GM21423 (cell line): ENCODE measurements around the gene EHBP1.
"Not testable (repeated sequence)": the region's sequence is repeated elsewhere in the genome, so short reads cannot be mapped to it uniquely, and the experiment has no call there.

ENCODE experiments used
- ATAC-seq: cut with Tn5 transposase; IDR thresholded peaks from one replicate; pipeline ENCODE4 v1.9.1; 2021; ENCODE audit warnings: mild to moderate bottlenecking, moderate library complexity; ENCODE audit not compliant: unreplicated experiment

EHBP1 gene

DNA sequence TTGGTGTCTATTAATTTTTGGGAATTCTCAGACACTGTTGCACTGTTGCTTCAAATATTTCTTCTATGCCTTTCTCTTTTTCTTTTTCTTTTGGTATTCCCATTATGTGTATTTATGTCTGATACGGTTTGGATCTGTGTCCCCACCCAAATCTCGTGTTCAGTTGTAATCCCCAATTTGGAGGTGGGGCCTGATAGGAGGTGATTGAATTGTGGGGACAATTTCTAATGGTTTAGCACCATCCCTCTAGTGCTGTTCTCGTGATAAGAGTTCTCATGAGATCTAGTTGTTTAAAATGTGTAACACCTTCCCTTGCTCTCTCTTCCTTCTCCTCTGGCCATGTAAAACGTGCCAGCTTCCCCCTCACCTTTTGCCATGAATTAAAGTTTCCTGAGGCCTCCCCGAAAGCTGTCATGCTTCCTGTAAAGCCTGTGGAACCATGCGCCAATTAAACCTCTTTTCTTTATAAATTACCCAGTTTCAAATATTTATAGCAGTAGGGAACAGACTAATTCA is 26.8 kb downstream of the EHBP1 start:
- ATAC-seq = no peak

DNA sequence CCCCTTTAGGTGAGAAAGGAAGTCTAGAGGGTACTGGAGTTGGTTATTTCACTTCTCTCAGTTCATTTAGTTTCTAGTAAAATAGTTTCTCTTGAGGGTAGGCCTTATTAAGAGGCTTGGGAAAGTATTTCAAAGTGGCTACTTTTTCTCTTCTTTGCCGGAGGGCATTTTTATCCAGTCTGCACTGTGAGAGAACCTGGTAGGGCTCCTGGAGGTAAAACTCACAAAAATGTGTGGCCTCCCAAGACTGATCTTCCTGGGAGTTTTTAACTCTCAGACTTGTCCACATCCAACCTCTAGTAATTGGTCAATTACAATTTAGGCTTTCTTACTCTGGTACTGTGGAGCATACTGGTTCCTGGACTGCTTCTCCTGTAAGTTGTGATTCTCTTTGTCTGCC is 28.0 kb downstream of the EHBP1 start:
- no peak for ATAC-seq

DNA sequence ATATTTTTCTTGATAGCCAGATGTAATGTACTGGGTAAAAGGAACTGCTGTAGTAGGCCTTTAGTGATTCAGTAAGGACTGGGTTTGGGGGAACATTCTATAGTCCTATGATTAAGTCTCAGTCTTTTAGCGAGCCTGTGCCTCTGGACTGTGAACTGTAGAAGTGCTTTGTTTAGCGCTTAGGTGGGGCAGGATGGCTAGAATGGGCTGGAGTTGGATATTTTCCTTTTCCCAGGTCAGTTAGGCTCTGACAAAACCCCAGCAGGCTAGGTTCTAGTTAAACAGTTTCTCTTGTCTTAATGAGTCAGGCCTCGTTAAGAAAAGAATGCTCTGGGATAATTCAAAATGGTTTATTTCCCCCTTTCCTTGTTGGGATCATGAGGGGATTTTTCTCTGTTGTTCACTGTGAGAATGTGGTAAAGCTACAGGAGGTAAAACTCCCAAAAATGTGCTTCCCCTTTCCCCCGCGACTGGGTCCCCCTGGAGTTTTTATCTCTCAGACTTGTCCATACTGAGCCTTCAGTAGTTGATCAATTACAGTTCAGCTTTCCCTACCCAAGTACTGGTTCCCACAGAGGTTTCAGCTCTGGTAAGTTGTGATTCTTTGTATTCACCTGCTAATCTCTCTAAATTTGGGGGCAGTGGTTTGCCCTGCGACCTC is 31.5 kb downstream of the EHBP1 start:
- peak; percentile 36 for ATAC-seq

DNA sequence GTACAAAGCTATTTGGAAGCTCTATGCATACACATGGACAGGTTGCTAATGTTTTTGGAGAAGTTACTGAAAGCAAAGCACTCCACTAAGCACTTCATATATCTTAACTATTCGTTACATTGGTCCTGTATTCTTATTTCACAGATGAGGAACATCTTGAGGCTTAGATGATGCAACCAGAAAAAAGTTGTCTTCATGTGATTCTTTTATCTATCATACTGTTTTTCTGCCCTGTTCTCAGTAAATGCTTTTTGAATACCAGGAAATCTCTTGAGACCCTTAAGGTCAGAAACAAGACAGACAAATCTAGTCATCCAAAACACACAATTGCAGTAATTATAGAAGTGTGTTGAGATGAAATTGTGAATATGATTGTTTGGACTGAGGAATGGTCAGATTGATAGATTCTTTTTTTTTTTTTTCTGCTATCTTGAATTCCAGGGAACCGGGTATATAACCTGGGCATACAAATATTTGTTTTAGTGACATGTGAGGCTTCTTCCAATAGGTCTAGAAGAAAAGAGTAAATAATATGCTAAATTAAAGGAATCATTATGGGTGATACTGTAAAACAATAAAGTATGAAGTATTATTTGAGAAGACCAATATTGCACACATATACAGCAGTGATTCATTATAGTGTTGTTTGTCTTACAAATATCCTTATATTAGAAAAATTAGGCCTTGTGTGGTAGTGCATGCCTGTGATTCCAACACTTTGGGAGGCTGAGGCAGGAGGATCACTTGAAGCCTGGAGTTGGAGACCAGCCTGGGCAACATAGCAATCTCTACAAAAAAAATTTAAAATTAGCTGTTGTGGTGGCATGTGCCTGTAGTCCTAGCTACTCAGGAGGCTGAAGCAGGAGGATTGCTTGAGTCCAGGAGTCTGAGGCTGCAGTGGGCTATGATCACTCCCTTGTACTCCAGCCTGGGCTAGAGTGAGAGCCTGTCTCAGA is 33.7 kb downstream of the EHBP1 start:
- no peak for ATAC-seq

DNA sequence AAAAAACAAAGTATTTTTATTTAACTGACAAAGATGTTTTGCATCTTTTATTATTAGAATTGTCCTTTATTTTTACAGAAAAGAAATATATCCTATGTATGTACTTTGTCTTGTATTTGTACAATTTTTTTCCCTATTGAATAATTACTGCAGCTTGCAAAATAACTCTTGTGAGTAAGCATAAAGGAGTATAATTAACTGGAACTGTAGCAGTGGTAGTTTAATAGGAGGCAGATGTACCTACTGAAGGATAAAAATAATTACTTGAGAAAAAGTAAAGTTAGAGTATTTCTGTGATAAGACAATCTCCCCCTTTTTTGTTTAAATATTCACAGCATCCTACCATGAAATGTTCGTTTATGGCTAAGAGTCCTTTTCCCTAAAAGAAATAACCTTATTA is 34.7 kb downstream of the EHBP1 start:
- ATAC-seq = no peak

DNA sequence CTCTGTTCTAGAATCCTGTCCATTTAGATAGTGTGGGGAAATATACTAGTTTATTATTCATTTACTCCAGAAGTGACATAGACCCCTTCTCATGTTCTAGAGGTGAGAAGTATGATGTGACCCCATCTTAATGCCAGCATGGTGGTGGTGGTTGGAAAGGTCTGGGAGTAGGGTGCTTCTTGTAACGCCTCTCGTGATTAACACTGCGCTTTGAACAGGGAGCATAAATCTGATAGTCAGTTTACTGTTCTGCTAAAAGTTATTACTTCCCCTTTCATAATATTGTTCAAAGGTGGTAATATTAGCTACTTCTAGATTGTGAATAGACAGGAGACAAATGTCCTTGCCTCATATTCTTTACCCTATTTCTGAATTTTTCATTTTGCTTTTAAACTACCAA is 35.6 kb downstream of the EHBP1 start:
- no peak for ATAC-seq

DNA sequence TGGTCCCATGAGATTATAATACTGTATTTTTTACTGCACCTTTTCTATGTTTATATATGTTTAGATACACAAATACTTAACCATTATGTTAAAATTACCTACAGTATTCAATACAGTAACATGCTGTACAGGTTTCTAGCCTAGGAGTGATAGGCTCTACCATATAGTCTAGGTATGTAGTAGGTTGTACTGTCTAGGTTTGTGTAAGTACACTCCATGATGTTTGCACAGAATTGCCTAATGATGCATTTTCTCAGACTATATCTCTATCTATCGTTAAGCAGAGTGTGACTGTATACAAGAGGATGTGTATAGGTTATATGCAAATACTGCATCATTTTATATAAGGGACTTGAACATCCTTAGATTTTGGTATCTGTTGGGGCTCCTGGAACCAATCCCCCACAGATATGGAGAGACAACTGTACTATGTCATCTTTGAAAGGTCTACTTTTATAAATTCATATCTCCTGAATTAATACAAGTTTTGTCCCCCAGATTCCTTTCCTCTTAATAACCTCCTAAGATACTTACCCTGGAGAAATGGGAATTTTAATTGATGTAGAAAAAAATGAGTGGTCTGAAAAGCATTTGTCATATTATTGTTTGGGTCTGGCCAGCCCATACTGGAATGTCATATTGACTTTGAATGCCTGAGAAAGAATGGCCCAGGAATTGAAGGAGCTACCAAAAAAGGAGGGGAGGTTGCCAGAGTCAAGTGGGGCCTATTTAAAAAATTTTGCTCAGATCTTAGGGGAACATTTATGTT is 36.6 kb downstream of the EHBP1 start:
- ATAC-seq = no peak

DNA sequence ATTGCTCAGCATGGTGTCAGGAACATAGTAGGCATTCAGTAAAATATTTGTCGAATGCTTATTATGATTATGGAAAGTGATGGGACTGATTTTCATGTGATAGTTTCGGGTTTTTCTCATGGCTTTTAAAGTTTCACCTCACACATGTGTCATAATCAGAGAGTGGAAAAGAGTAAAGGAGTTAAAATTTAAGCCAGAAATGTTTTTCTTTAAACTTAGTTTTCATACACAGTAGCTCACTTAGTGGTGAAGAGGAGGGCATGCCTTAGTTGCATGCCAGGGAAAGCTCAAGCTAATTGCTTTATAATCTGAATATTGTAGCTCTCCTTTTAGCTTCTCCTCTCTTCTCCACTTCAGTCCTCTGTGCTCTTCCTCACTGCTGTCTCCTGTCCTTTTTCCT is 38.0 kb downstream of the EHBP1 start:
- ATAC-seq = no peak

DNA sequence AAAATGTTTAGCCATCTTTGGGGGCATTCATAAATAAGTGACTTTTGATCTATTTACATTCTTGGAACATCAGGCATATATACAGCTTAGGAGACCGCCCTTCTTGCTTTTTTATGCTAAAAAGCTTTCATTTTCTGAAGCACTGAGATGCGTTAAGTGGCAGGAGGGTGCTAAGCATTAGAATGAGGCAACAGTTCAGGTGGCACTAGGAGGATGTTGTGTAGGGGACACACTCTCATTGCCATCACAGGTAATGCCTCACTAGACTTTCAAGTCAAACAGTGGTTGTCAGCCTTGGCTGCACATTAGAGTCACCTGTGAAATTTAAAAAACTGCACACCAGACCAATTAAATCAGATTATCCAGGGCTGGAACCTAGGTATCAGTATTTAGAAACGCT is 39.1 kb downstream of the EHBP1 start:
- peak; percentile 54 for ATAC-seq

DNA sequence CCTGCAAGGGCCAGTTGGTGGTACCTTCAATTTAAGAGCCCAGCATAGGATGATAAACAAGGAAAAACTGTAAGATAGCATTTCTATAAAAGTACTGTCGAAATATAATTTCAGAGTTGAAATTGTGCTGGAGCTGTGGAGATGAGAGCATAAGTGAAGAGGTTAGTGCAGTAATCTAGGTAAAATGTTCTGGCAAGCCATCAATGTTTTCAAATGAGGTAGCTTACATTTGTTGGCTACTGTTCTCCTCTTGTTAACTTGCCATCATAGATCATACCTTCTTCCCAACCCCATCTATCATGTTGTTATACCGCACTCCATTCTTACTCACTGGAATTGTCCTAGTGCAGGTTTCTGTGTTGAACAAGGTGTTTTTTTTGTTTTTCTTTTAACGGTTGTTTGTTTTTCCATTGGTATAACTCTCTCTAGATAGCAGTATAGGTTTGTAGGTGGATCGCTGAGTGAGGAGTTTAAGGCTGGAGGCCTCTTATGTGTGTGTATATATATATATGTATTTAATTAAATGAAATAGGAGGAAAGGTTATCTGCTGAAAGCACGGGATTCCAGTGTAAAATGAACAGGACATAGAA is 40.5 kb downstream of the EHBP1 start:
- ATAC-seq = no peak

DNA sequence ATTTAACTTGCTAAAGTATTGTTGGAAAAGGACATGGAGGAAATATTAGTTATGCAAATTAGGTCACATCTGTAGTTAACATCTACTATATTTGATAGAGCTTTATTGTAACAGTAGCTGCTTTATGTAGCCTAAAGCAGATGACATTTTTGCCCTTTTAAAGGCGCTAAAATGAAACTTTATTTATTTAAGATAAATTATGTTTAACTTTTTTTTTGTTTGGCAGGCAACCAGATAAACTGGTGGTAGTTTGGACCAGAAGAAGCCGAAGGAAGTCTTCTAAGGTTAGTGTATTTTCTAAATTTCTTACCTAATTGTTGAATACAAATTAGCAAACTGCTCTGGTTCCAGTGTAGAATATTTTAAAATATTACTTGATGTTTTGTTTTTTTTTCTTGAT is 41.7 kb downstream of the EHBP1 start:
- ATAC-seq = no peak

DNA sequence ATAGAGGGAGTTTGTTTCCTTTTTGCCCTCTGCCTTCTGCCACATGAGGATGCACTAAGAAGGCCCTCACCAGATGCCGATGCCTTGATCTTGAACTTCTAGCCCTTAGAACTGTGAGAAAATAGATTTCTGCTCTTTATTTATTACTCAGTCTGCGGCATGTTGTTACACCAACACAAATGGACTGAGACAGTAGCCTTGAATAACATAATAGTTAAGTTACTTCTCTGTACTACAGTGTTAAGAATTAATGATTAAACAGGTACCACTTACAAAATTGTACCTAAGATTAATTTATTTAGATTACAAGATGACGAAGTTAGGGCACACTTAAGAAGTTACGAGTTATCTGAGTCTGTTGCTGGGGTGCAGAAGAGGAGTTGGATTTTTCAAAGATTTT is 42.4 kb downstream of the EHBP1 start:
- no peak for ATAC-seq

DNA sequence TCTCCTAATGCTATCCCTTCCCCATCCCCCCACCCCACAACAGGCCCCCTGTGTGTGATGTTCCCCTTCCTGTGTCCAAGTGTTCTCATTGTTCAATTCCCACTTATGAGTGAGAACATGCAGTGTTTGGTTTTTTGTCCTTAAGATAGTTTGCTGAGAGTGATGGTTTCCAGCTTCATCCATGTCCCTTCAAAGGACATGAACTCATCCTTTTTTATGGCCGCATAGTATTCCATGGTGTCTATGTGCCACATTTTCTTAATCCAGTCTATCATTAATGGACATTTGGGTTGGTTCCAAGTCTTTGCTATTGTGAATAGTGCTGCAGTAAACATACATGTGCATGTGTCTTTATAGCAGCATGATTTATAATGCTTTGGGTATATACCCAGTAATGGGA is 43.6 kb downstream of the EHBP1 start:
- ATAC-seq = not testable (repeated sequence)

DNA sequence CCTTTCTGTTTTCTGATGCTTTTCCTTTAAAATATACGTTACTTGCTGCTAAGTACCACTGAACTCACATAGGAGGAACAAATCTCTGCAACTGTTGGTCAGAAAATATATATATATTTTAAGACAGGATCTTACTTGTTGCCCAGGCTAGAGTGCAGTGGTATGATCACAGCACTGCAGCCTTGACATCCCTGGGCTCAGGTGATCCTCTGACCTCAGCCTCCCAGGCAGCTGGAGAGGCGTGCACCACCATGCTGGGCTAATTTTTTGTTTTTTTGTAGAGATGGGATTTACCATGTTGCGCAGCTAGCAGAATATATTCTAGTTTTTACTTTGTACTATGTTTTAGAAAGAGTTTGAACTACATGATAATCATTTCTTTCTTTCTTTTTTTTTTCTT is 51.5 kb downstream of the EHBP1 start:
- ATAC-seq = no peak

DNA sequence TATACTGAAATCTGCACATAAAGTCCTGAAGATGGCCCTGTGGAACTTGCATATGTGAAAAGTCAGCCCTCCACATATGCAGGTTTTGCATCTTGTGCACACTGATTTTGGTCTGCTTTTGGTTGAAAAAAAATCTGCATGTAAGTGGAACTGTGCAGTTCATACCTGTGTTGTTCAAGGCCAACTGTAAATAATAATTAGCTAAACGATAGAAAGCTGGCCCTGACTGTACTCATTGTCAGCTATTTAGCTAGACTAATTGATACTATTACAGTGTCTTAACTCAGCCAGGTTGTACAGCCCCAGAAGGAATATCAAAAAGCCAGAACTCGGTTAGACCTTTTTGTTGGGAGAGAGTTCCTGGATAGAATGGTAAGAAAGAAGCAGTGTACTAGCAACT is 54.5 kb downstream of the EHBP1 start:
- ATAC-seq = no peak

DNA sequence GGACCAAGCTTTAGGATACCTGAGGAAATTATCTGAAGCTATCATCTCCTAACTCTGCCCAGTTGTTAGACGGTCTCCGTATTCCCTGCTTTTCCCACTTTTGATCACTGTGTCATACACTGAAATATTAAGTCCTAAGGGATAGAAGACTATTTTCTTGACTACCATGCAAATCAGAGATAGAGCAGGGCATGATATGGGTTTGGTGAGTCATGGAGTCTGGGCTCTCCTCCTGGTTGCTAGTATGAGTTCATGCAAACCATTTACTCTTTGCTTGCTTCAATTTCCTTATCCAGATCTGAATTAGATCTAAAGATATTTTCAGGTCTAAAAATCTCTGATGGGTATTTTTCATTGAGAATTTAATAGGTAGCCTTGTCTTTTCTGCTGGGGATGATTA is 55.0 kb downstream of the EHBP1 start:
- no peak for ATAC-seq

DNA sequence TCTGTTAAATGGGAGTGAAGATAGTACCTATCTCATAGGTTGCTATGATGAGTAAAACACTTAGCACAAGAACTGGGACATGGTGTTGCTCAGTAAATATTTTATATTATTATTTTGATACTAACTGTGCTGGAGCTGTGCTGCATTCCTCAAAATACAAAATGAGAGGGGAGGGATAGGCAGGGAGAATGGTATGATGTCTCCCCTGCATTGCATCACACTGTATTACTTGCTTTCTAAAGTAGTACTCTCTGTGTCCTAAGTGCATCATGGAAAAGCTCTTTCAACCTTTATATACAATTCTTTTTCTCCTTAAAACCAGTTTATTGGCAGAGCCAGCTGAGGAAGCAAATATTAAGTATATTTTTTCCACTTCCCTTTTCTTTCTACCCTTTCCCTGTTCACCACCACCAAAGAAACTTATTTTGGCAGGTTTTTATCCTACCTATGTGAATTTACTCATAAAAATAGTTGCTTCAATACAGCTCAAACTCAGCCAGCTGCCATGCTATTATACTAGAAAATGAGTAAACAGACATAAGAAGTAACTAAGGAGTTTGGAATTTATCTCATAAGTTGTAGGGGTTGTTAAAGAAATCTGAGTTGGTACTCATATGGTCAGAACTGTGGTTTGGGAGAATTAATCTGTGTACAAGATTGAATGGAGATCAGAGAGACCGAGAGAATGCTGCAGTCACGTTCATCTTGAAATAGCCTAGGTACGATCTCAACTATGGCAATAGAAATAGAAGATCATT is 60.3 kb downstream of the EHBP1 start:
- ATAC-seq = no peak

DNA sequence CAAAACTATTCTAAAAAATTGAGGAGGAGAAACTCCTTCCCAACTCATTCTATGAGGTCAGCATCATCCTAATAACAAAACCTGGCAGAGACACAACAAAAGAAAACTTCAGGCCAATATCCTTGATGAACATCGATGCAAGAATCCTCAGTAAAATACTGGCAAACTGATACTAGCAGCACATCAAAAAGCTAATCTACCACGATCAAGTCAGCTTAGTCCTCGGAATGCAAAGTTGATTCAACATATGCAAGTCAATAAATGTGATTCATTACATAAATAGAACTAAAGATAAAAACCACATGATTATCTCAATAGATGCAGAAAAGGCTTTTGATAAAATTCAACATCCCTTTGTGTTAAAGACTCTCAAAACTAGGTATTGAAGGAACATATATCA is 63.1 kb downstream of the EHBP1 start:
- no peak for ATAC-seq

DNA sequence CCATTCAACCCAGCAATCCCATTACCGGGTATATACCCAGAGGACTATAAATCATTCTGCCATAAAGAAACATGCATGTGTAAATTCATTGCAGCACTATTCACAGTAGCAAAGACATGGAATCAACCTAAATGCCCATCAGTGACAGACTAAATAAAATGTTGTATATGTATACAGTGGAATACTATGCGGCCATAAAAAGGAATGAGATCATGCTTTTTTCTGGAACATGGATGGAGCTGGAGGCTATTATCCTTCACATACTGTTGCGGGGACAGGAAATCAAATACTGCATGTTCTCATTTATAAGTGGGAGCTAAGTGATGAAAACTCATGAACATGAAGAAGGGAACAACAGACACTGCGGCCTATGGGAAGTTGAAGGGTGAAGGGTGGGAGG is 65.1 kb downstream of the EHBP1 start:
- ATAC-seq = no peak
